CD14-positive monocyte (primary cell): Measurements from ENCODE around the gene GAGE12J. TPM values are rescaled to one million over a fixed set of nuclear protein-coding genes. Genes with fewer than 3 reads are reported as not detected.
"Not testable (repeated sequence)": the region's sequence is repeated elsewhere in the genome, so short reads cannot be mapped to it uniquely, and the experiment has no call there.

ENCODE experiments used
- DNase-seq, 3 donors: peaks; one replicate each; pipeline ENCODE4 v3.0.0-alpha.2; 2011 to 2022
- H2AFZ ChIP-seq: 2 replicates; pipeline ENCODE4 v1.6.0; 2012; ENCODE audit warnings: mild to moderate bottlenecking, low read depth, low read length, inconsistent platforms; ENCODE audit not compliant: insufficient read depth, poor library complexity, severe bottlenecking
- H3K27ac ChIP-seq, 2 donors: 1 replicate in 1 of 2; 2 replicates in 1 of 2; pipeline ENCODE4 v1.5.1; 2012 to 2013; ENCODE audit warnings: low read length in 2 of 2, control low read depth in 1 of 2, inconsistent platforms in 1 of 2, low read depth in 1 of 2, mild to moderate bottlenecking in 1 of 2
- H3K27me3 ChIP-seq, 2 donors: one replicate each; pipeline versions ENCODE4 v1.6.0 to v1.6.1; 2011 to 2013; ENCODE audit warnings: low read length in 2 of 2; ENCODE audit not compliant: control insufficient read depth in 2 of 2, insufficient read depth in 2 of 2
- H3K36me3 ChIP-seq, 2 donors: replicated peaks in 1 of 2; 1 replicate in 1 of 2; 2 replicates in 1 of 2; pipeline versions ENCODE4 v1.5.1 to v1.6.1; 2012 to 2013; ENCODE audit warnings: low read length in 2 of 2, control low read depth in 1 of 2, inconsistent platforms in 1 of 2, mild to moderate bottlenecking in 1 of 2; ENCODE audit not compliant: insufficient read depth in 2 of 2, control insufficient read depth in 1 of 2
- H3K4me1 ChIP-seq, 2 donors: 1 replicate in 1 of 2; 2 replicates in 1 of 2; pipeline versions ENCODE4 v1.5.1 to v1.6.1; 2012 to 2013; ENCODE audit warnings: low read length in 2 of 2, control low read depth in 1 of 2, inconsistent platforms in 1 of 2, mild to moderate bottlenecking in 1 of 2, moderate library complexity in 1 of 2; ENCODE audit not compliant: insufficient read depth in 2 of 2, control insufficient read depth in 1 of 2
- H3K4me2 ChIP-seq: replicated peaks from 2 replicates; pipeline ENCODE3; 2012; ENCODE audit warnings: low read length, moderate library complexity, mild to moderate bottlenecking; ENCODE audit not compliant: poor library complexity, severe bottlenecking; ENCODE audit errors: extremely low read depth
- H3K4me3 ChIP-seq, 3 experiments: fragments of 200-600 bp in 1 of 3; sonication (generic) in 1 of 3; replicated peaks in 1 of 3; 1 replicate in 2 of 3; 2 replicates in 1 of 3; pipeline ENCODE4 v1.5.1; 2011 to 2013; ENCODE audit warnings: low read length in 3 of 3, mild to moderate bottlenecking in 3 of 3, control low read depth in 2 of 3, low read depth in 2 of 3, inconsistent platforms in 1 of 3, moderate library complexity in 1 of 3
- H3K79me2 ChIP-seq: 2 replicates; pipeline ENCODE4 v1.6.0; 2012; ENCODE audit warnings: mild to moderate bottlenecking, control low read depth, inconsistent platforms, low read length, moderate library complexity; ENCODE audit not compliant: insufficient read depth
- H3K9ac ChIP-seq: 2 replicates; pipeline ENCODE4 v1.6.0; 2017; ENCODE audit warnings: low read length, mild to moderate bottlenecking; ENCODE audit not compliant: insufficient read depth, poor library complexity, severe bottlenecking
- H3K9me3 ChIP-seq, 2 donors: replicated peaks in 1 of 2; 1 replicate in 1 of 2; 2 replicates in 1 of 2; pipeline versions ENCODE4 v1.5.1 to v1.6.1; 2012 to 2013; ENCODE audit warnings: low read length in 2 of 2, control low read depth in 1 of 2; ENCODE audit not compliant: control insufficient read depth in 1 of 2, insufficient read depth in 1 of 2
- H4K20me1 ChIP-seq: 2 replicates; pipeline ENCODE4 v1.6.0; 2012; ENCODE audit warnings: mild to moderate bottlenecking, low read length, control low read depth, moderate library complexity; ENCODE audit not compliant: insufficient read depth
- H3K27ac Mint-ChIP-seq, 7 donors: one replicate each; pipeline ENCODE4 v1.8.0; 2020; ENCODE audit warnings: mild to moderate bottlenecking in 7 of 7, mixed read lengths in 7 of 7, moderate library complexity in 6 of 7, inconsistent platforms in 2 of 7
- H3K27me3 Mint-ChIP-seq, 3 donors: one replicate each; pipeline ENCODE4 v1.8.0; 2021 to 2022; ENCODE audit warnings: low read depth in 3 of 3, mild to moderate bottlenecking in 3 of 3, mixed read lengths in 3 of 3, moderate library complexity in 3 of 3, inconsistent platforms in 1 of 3
- H3K36me3 Mint-ChIP-seq, 2 donors: one replicate each; pipeline ENCODE4 v1.8.0; 2020; ENCODE audit warnings: mixed read lengths in 2 of 2, inconsistent platforms in 1 of 2, mild to moderate bottlenecking in 1 of 2
- H3K4me1 Mint-ChIP-seq: one replicate; pipeline ENCODE4 v1.8.0; 2020; ENCODE audit warnings: mild to moderate bottlenecking, mixed read lengths
- H3K4me3 Mint-ChIP-seq, 2 donors: one replicate each; pipeline ENCODE4 v1.8.0; 2020; ENCODE audit warnings: mild to moderate bottlenecking in 2 of 2, mixed read lengths in 2 of 2, moderate library complexity in 1 of 2
- H3K9me3 Mint-ChIP-seq, 7 donors: one replicate each; pipeline ENCODE4 v1.8.0; 2020 to 2022; ENCODE audit warnings: mixed read lengths in 7 of 7, mild to moderate bottlenecking in 6 of 7, moderate library complexity in 6 of 7, inconsistent platforms in 2 of 7
- CTCF ChIP-seq: fragments of 200-600 bp; IDR thresholded peaks from one replicate; pipeline ENCODE4 v1.8.0; 2022; ENCODE audit warnings: antibody characterized with exemption, mild to moderate bottlenecking
- WGBS: methylation state at CpG from one replicate; pipeline ENCODE4 v1.1.5; 2013; ENCODE audit warnings: missing lambda C conversion rate; ENCODE audit not compliant: insufficient coverage; 5-methylcytosine and 5-hydroxymethylcytosine counted together
- intact Hi-C, 2 donors: fragments of 100-400 bp; cut with micrococcal nuclease; formaldehyde crosslinking; loops; one replicate each; pipeline versions ENCODE4 v1.15.0 to v1.15.1; 2023
- polyA plus RNA-seq, 3 donors: library from polyadenylated mRNA; depleted of rRNA in 1 of 3; unstranded in 2 of 3; stranded (reverse) in 1 of 3; fragments of 300-500 nt in 2 of 3; fragments of >200 nt in 1 of 3; fragmentation: Illumina TruSeq in 2 of 3; gene quantifications; 1 replicate in 2 of 3; 2 replicates in 1 of 3; pipeline ENCODE4 v1.2.3, GENCODE V29; 2012 to 2021

GAGE12J gene
- polyA plus RNA-seq, 3 donors, result not detected

GRCh38 chrX:49300703-49301102 lies 21.1 kb upstream of the GAGE12J start:
- no peak overlapping the region for H3K27ac Mint-ChIP-seq
- H3K4me3 ChIP-seq, result no peak overlapping the region
- no peaks in the 10 kb centered on the region for H3K36me3 ChIP-seq
- intact Hi-C loops, result no loop called here
- no peaks in the 10 kb centered on the region for H3K9me3 Mint-ChIP-seq
- DNase-seq, result no peak
- peaks cover 0 to 16% (median 2%) of the 10 kb centered on the region in 3 donors for H3K27me3 Mint-ChIP-seq
- no peaks in the 10 kb centered on the region for H3K4me1 ChIP-seq
- H3K27ac ChIP-seq, result no peak overlapping the region
- no peaks in the 10 kb centered on the region for H3K27me3 ChIP-seq
- TF ChIP-seq CTCF, result no peak
- H3K4me2 ChIP-seq, result no peak overlapping the region
- no peak overlapping the region for H2AFZ ChIP-seq
- H3K4me1 Mint-ChIP-seq, result no peaks in the 10 kb centered on the region
- no peaks in the 10 kb centered on the region for H3K9me3 ChIP-seq
- H3K79me2 ChIP-seq, result no peaks in the 10 kb centered on the region
- no peaks in the 10 kb centered on the region for H3K36me3 Mint-ChIP-seq
- no CpG with 5 or more reads among the region's 1 CpG for WGBS
- H3K4me3 Mint-ChIP-seq, result no peak overlapping the region
- H3K9ac ChIP-seq, result no peak overlapping the region
- no peaks in the 10 kb centered on the region for H4K20me1 ChIP-seq

- no peaks in the 10 kb centered on the region for H3K36me3 Mint-ChIP-seq
- no CpG with 5 or more reads among the region's 15 CpGs for WGBS
- H3K4me3 Mint-ChIP-seq, result no peak within 1 kb of the TSS
- Histone ChIP-seq H2AFZ (no peak within 1 kb of the TSS), H3K27ac (no peak within 1 kb of the TSS), H3K79me2 (no peaks in the 10 kb centered on the region), H3K4me3 (no peak within 1 kb of the TSS), H3K4me2 (no peak within 1 kb of the TSS), H4K20me1 (no peaks in the 10 kb centered on the region), H3K4me1 (peaks cover 9 to 13% of the 10 kb centered on the region in 2 donors), H3K27me3 (no peaks in the 10 kb centered on the region), H3K9ac (no peak within 1 kb of the TSS), H3K9me3 (no peaks in the 10 kb centered on the region), H3K36me3 (no peaks in the 10 kb centered on the region)
- no peak for TF ChIP-seq CTCF
- peaks cover 0 to 15% (median 2%) of the 10 kb centered on the region in 3 donors for H3K27me3 Mint-ChIP-seq
- H3K4me1 Mint-ChIP-seq, result peaks cover 14% of the 10 kb centered on the region
- no peaks in the 10 kb centered on the region for H3K9me3 Mint-ChIP-seq
- no peak within 1 kb of the TSS for H3K27ac Mint-ChIP-seq
- no peak for DNase-seq
- intact Hi-C loops, result no loop called here
Measured at GRCh38 chrX:49303346-49303745, 18.5 kb upstream of the GAGE12J start, which contains the start of gene GAGE10. Gene GAGE10 (plus strand): TSS chrX:49303646. CDS start chrX:49304860, 1,214 bp downstream.

GRCh38 chrX:49307775-49308174 lies 14.1 kb upstream of the GAGE12J start:
- H3K9me3 Mint-ChIP-seq, H3K36me3 Mint-ChIP-seq, H3K9ac ChIP-seq, H3K36me3 ChIP-seq, H3K27me3 ChIP-seq, DNase-seq, H3K4me3 ChIP-seq, H3K79me2 ChIP-seq, H3K9me3 ChIP-seq, H3K4me3 Mint-ChIP-seq, H3K27me3 Mint-ChIP-seq, H4K20me1 ChIP-seq, H3K4me2 ChIP-seq, intact Hi-C loops: not testable (repeated sequence)
- H2AFZ ChIP-seq, result peak overlapping the region; percentile 79
- peak overlapping the region in 5 of 7 donors; percentile 52 to 92 (median 65) for H3K27ac Mint-ChIP-seq
- no CpG with 5 or more reads among the region's 2 CpGs for WGBS
- H3K4me1 ChIP-seq, result peaks cover 47 to 53% of the 10 kb centered on the region in 2 donors
- peaks cover 50% of the 10 kb centered on the region for H3K4me1 Mint-ChIP-seq
- H3K27ac ChIP-seq, result peak overlapping the region in 1 of 2 donors; percentile 92
